Stromal cell of bone marrow (primary cell): Measurements from ENCODE around the gene HNRNPF.
"Not testable (repeated sequence)": the region's sequence is repeated elsewhere in the genome, so short reads cannot be mapped to it uniquely, and the experiment has no call there.

ENCODE experiments used
- DNase-seq: peaks from one replicate; pipeline ENCODE4 v3.0.0-alpha.2; 2012; ENCODE audit warnings: low read depth

HNRNPF gene, protein sequence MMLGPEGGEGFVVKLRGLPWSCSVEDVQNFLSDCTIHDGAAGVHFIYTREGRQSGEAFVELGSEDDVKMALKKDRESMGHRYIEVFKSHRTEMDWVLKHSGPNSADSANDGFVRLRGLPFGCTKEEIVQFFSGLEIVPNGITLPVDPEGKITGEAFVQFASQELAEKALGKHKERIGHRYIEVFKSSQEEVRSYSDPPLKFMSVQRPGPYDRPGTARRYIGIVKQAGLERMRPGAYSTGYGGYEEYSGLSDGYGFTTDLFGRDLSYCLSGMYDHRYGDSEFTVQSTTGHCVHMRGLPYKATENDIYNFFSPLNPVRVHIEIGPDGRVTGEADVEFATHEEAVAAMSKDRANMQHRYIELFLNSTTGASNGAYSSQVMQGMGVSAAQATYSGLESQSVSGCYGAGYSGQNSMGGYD

GRCh38 chr10:43408710-43409384 lies at the start of gene HNRNPF:
Gene HNRNPF (minus strand): TSS chr10:43409186. CDS start chr10:43387884, 21,302 bp downstream.
- peak; percentile 91 for DNase-seq

DNA sequence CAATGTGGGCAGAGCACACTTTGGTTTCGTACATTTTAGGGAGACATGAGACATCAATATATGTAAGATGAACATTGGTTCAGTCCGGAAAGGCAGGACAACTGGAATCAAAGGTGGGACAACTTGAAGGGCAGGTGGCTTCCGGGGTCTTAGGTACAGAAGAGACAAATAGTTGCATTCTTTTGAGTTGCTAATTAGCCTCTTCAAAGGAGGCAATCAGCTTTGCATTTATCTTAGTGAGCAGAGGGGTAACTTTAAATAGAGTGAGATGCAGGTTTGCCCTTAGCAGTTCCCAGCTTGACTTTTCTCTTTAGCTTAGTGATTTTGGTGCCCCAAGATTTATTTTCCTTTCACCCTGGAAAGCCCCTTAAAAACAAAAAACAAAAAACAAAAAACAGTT lies 49.2 kb upstream of the HNRNPF start:
- no peak for DNase-seq

DNA sequence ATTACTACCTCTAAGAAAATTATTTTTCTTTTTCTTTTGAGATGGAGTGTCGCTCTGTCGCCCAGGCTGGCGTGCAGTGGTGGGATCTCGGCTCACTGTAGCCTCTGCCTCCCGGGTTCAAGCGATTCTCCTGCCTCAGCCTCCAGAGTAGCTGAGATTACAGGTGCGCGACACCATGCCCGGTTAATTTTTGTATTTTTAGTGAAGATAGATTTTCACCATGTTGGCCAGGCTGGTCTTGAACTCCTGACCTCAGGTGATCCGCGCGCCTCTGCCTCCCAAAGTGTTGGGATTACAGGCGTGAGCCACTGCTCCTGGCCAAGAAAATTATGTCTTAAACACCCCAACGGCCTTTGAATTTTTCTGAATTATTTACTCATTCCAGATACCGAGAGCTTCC lies 47.6 kb upstream of the HNRNPF start:
- DNase-seq, result not testable (repeated sequence)

DNA sequence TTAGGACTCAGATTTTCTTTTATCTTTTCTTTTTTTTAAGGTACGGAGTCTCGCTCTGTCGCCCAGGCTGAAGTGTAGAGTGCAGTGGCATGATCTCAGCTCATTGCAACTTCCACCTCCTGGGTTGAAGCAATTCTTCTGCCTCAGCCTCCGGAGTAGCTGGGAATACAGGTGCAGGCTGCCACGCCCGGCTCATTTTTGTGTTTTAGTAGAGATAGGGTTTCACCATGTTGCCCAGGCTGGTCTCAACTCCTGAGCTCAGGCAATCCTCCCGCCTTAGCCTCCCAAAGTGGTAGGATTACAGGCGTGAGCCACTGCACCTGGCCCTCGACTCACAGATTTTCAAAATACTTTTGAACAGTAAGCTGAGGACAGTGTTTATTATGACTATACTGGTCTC lies 45.0 kb upstream of the HNRNPF start:
- not testable (repeated sequence) for DNase-seq

DNA sequence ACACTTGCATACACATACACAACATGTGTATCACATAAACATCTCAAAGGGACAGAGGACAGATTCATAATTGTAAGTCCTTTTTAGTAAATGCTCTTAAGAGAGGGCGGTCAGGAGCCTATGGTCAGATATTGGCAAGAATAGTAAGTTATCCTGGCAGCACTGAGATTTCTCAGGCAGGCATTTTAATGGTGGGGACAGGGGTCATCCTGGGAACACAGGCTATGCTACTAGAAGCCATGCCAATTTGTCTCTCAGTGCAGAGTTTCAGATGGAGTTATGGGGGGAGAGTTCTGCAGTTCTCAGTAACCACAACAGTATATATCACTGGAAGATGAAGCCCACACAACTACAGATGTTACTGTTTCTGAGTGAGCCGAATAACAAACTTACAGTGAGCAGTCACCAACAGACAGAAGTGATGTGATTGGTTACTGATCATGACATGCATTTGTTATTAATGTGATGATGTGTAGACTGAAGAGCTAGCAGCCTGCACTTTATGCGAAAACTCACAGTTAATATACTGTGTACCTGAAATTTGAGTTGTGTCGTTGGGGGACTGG lies 44.4 kb upstream of the HNRNPF start:
- DNase-seq, result no peak

- DNase-seq, result no peak
Measured at GRCh38 chr10:43452356-43452914, 43.4 kb upstream of the HNRNPF start.

GRCh38 chr10:43448742-43449141 lies 39.8 kb upstream of the HNRNPF start:
- DNase-seq, result no peak

DNA sequence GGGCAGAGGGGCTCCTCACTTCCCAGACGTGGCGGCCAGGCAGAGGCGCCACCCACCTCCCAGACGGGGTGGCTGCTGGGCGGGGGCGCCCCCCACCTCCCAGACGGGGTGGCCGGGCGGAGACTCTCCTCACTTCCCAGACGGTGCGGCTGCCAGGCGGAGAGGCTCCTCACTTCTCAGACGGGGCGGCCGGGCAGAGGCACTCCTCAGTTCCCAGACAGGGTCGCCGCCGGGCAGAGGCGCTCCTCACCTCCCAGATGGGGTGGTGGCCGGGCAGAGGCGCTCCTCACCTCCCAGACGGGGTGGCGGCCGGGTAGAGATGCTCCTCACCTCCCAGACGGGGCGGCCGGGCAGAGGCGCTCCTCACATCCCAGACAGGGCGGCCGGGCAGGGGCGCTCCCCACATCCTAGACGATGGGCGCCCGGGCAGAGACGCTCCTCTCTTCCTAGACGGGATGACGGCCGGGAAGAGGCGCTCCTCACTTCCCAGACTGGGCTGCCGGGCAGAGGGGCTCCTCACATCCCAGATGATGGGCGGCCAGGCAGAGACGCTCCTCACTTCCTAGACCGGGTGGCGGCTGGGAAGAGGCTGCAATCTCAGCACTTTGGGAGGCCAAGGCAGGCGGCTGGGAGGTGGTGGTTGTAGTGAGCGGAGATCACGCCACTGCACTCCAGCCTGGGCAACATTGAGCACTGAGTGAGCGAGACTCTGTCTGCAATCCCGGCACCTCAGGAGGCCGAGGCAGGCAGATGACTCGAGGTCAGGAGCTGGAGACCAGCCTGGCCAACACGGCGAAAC lies 37.4 kb upstream of the HNRNPF start:
- not testable (repeated sequence) for DNase-seq

DNA sequence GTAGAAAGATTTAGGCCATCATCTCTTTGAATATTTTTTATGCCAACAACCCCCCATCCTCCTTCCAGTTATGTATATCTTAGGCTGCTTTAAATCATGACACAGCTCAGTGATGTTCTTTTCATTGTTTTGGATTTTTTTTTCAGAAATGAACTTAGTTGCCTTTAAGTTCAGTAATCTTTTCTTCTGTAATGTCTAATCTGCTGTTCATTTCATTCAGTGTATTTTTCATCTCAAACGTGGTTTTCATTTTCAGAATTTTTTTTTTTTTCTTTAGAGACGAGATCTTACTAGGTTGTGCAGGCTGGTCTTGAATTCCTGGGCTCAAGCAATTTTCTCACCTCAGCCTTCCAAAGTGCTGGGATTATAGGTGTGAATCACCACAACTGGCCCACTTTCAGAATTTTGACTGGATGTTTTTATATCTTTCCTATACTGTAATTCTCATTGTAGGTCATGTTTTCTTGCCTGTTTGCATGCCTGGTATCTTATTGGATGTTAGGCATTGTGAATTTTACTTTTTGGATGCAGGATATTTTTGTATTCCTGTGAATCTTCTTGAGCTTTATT lies 36.0 kb upstream of the HNRNPF start:
- DNase-seq, result no peak

GRCh38 chr10:43444323-43444722 lies 35.3 kb upstream of the HNRNPF start:
- no peak for DNase-seq

- DNase-seq, result no peak
Measured at GRCh38 chr10:43440463-43441134, 31.6 kb upstream of the HNRNPF start.

GRCh38 chr10:43437141-43437870 lies 28.3 kb upstream of the HNRNPF start:
- no peak for DNase-seq

DNA sequence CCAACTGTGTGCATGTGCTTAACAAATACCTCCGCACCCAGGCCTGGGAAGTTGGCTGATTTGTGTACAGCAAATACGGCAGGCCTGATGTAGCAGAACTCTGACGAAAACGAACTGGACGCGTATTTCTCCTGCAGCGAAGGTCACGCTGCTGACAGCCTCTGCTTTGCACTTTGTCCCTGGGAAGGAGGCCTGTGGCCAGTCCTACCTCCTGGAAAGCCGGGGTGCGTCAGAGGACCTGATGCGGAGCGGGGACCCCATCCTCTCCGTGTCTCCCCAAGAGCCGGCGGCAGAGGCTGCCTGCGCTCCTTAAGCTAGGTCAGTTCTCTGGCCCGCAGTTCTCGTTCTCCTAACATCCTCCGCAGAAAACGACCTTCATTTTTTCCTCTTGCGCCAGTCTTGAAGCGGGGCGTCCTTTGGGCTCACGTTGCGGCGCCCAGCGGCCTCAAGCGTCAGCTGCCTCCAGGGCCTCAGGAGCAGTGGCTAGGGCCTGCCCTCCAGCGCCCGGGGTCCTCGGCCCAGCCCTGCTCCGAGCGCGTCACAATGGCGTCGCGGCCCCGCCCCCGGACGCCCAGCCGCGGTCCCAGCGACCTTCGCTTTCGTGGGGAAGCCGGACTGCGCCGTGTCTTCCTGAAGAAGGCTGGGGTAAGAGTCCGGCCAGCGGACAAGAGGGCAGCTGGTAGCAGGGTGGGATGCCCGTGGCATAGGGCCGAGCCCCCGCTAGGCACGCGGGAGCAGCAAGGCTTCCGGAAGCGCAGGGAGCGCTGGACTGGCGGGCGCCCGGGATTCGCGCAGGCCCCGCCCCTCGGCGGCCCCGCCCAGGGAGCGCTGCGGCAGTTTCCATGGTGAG lies 27.5 kb upstream of the HNRNPF start, which contains the start of gene ZNF487:
Gene ZNF487, plus strand, starts transcription at position 821 of the 850 bp plus-strand sequence. CDS start 38,703 bp downstream, outside the sequence.
- peak; percentile 77 for DNase-seq

GRCh38 chr10:43430926-43431663 lies 22.1 kb upstream of the HNRNPF start:
- DNase-seq, result no peak

DNA sequence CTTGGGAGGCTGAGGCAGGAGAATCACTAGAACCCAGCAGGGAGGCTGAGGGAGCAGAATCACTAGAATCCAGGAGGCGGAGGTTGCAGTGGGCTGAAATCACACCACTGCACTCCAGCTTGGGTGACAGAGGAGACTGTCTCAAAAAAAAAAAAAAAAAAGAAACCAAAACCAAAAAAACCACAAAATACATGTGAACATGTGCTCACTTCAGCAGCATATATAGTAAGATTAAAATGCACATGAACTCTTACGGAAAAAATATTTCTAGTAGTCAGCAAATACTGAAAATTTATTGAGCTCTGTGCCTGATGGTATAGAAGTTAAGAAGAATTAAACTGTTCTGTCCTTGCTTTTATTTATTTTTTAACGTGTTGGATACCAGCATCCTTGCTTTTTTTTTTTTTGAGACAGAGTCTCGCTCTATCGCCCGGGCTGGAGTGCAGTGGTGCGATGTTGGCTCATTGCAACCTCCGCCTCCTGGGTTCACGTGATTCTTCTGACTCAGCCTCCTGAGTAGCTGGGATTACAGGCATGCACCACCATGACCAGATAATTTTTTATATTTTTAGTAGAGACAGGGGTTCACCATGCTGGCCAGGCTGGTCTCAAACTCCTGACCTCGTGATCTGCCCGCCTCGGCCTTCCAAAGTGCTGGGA lies 18.3 kb upstream of the HNRNPF start:
- DNase-seq, result no peak

- DNase-seq, result not testable (repeated sequence)
Measured at GRCh38 chr10:43426476-43426875, 17.5 kb upstream of the HNRNPF start.

- DNase-seq, result no peak
Measured at GRCh38 chr10:43424416-43424815, 15.4 kb upstream of the HNRNPF start.

GRCh38 chr10:43421944-43422343 lies 13.0 kb upstream of the HNRNPF start:
- not testable (repeated sequence) for DNase-seq
